Liver (tissue), 9 donors: ENCODE results near the gene ATCAY. TPM values are rescaled to one million over a fixed set of nuclear protein-coding genes. Genes with fewer than 3 reads are reported as not detected.
"Not testable (repeated sequence)": the region's sequence is repeated elsewhere in the genome, so short reads cannot be mapped to it uniquely, and the experiment has no call there.

Source experiments
- DNase-seq: peaks from one replicate; pipeline ENCODE4 v3.0.0-alpha.2; 2017; ENCODE audit warnings: low spot score
- H3K27ac ChIP-seq, 2 donors: one replicate each; pipeline ENCODE4 v1.7.0; 2013; ENCODE audit warnings: inconsistent platforms in 2 of 2, low read length in 2 of 2, control low read depth in 1 of 2, low read depth in 1 of 2, mild to moderate bottlenecking in 1 of 2
- H3K27me3 ChIP-seq, 4 donors: one replicate each; pipeline versions ENCODE4 v1.6.1 to v1.7.0; 2013; ENCODE audit warnings: low read length in 3 of 4, inconsistent platforms in 1 of 4, mild to moderate bottlenecking in 1 of 4, moderate library complexity in 1 of 4; ENCODE audit not compliant: control insufficient read depth in 4 of 4, insufficient read depth in 4 of 4
- H3K36me3 ChIP-seq, 4 donors: one replicate each; pipeline versions ENCODE4 v1.6.1 to v1.7.0; 2013; ENCODE audit warnings: low read length in 3 of 4, mild to moderate bottlenecking in 3 of 4, low read depth in 1 of 4, moderate library complexity in 1 of 4; ENCODE audit not compliant: control insufficient read depth in 4 of 4, insufficient read depth in 3 of 4
- H3K4me1 ChIP-seq, 4 donors: one replicate each; pipeline versions ENCODE4 v1.6.1 to v1.7.0; 2013; ENCODE audit warnings: low read length in 3 of 4, mild to moderate bottlenecking in 3 of 4, moderate library complexity in 1 of 4; ENCODE audit not compliant: control insufficient read depth in 4 of 4, insufficient read depth in 4 of 4
- H3K4me3 ChIP-seq, 3 donors: one replicate each; pipeline versions ENCODE4 v1.6.1 to v1.7.0; 2013; ENCODE audit warnings: low read length in 3 of 3, control low read depth in 1 of 3, low read depth in 1 of 3, mild to moderate bottlenecking in 1 of 3
- H3K9ac ChIP-seq, 2 donors: one replicate each; pipeline ENCODE4 v1.7.0; 2013; ENCODE audit warnings: low read length in 2 of 2, mild to moderate bottlenecking in 2 of 2, moderate library complexity in 2 of 2, control low read depth in 1 of 2, low read depth in 1 of 2
- H3K9me3 ChIP-seq, 4 donors: one replicate each; pipeline versions ENCODE4 v1.6.1 to v1.7.0; 2013; ENCODE audit warnings: low read length in 3 of 4; ENCODE audit not compliant: control insufficient read depth in 4 of 4
- CTCF ChIP-seq: fragments of 150-350 bp; IDR thresholded peaks from 2 replicates; pipeline ENCODE4 v1.5.1; 2017; ENCODE audit warnings: improper control_type of control experiment, low read depth, low read length; ENCODE audit not compliant: missing input control
- EGR1 ChIP-seq, 2 donors: IDR thresholded peaks; 2 replicates each; pipeline ENCODE4 v1.6.1; 2016 to 2018; ENCODE audit warnings: antibody characterized with exemption in 2 of 2, low read depth in 2 of 2
- FOXA2 ChIP-seq: IDR thresholded peaks from 2 replicates; pipeline ENCODE4 v1.6.1; 2016; ENCODE audit warnings: antibody characterized with exemption
- GABPA ChIP-seq, 2 donors: IDR thresholded peaks in 1 of 2; conservative IDR thresholded peaks in 1 of 2; 2 replicates each; pipeline ENCODE4 v1.6.1; 2016; ENCODE audit warnings: antibody characterized with exemption in 2 of 2, mild to moderate bottlenecking in 1 of 2, moderate library complexity in 1 of 2
- HNF4A ChIP-seq, 2 donors: conservative IDR thresholded peaks; 2 replicates each; pipeline ENCODE4 v1.6.1; 2016; ENCODE audit warnings: antibody characterized with exemption in 2 of 2, mild to moderate bottlenecking in 2 of 2
- HNF4G ChIP-seq: IDR thresholded peaks from 2 replicates; pipeline ENCODE4 v1.6.1; 2016; ENCODE audit warnings: antibody characterized with exemption
- JUND ChIP-seq, 2 donors: IDR thresholded peaks; 2 replicates each; pipeline ENCODE4 v1.6.1; 2016; ENCODE audit warnings: antibody characterized with exemption in 2 of 2
- NR2F2 ChIP-seq: IDR thresholded peaks from 2 replicates; pipeline ENCODE4 v1.6.1; 2016; ENCODE audit warnings: antibody characterized with exemption
- RAD21 ChIP-seq, 2 donors: IDR thresholded peaks; 2 replicates each; pipeline ENCODE4 v1.6.1; 2016; ENCODE audit warnings: antibody characterized with exemption in 2 of 2, mild to moderate bottlenecking in 2 of 2
- RXRA ChIP-seq, 2 donors: IDR thresholded peaks; 2 replicates each; pipeline ENCODE4 v1.6.1; 2017 to 2018; ENCODE audit warnings: antibody characterized with exemption in 2 of 2, mild to moderate bottlenecking in 1 of 2
- SP1 ChIP-seq: IDR thresholded peaks from 2 replicates; pipeline ENCODE4 v1.6.1; 2018; ENCODE audit warnings: antibody characterized with exemption, mild to moderate bottlenecking
- TAF1 ChIP-seq: conservative IDR thresholded peaks from 2 replicates; pipeline ENCODE4 v1.6.1; 2016; ENCODE audit warnings: antibody characterized with exemption, mild to moderate bottlenecking
- YY1 ChIP-seq: IDR thresholded peaks from 2 replicates; pipeline ENCODE4 v1.6.1; 2016; ENCODE audit warnings: antibody characterized with exemption, mild to moderate bottlenecking
- ZBTB33 ChIP-seq: IDR thresholded peaks from 2 replicates; pipeline ENCODE4 v1.6.1; 2016; ENCODE audit warnings: antibody characterized with exemption
- WGBS: extraction: QIAGEN DNeasy Blood & Tissue Kit; methylation state at CpG from one replicate; pipeline ENCODE4 v1.1.7; 2013; 5-methylcytosine and 5-hydroxymethylcytosine counted together
- polyA plus RNA-seq, 2 donors: library from polyadenylated mRNA; stranded (reverse) in 1 of 2; unstranded in 1 of 2; fragments of 200-250 nt in 1 of 2; fragments of >200 nt in 1 of 2; fragmentation: Nextera tagmentation in 1 of 2; extraction: Ambion mirVana in 1 of 2; gene quantifications; one replicate each; pipeline versions ENCODE4 v1.2.1 to v1.2.3, GENCODE V29; 2013 to 2015
- total RNA-seq, 2 donors: library from RNA; depleted of rRNA; stranded (reverse); fragments of >200 nt; gene quantifications; one replicate each; pipeline ENCODE4 v1.2.3, GENCODE V29; 2014
- TF ChIP-seq, protein P1 (sequence below): IDR thresholded peaks from 2 replicates; pipeline ENCODE4 v1.6.1; 2016; ENCODE audit warnings: antibody characterized with exemption
- TF ChIP-seq, protein P2 (sequence below): IDR thresholded peaks from 2 replicates; pipeline ENCODE4 v1.6.1; 2016; ENCODE audit warnings: antibody characterized with exemption, mild to moderate bottlenecking
- donor health status: healthy.
- donor health status: healthy.
- donor health status: healthy.
- donor health status: healthy.
- donor health status: healthy.

Gene ATCAY
- total and polyA plus RNA-seq, 4 donors, result not detected

- Histone ChIP-seq H3K4me3 (no peak overlapping the region), H3K9ac (no peak overlapping the region), H3K36me3 (no peaks in the 10 kb centered on the region), H3K9me3 (peaks cover 0 to 3% (median 0%) of the 10 kb centered on the region in 4 donors), H3K27ac (no peak overlapping the region), H3K27me3 (no peaks in the 10 kb centered on the region), H3K4me1 (peaks cover 0 to 5% (median 1%) of the 10 kb centered on the region in 4 donors)
- no peak for DNase-seq
- WGBS, result 78% methylated on average over 12 of the region's 12 CpGs
- TF ChIP-seq EGR1 (IDR thresholded peaks at IDR 0.05; ENCODE audit: low read depth in 2 of 2) (no peak), HNF4A (conservative IDR thresholded peaks at IDR 0.05) (no peak), ZBTB33 (no peak), GABPA (IDR thresholded peaks at IDR 0.05 in 1 of 2, conservative IDR thresholded peaks at IDR 0.05 in 1 of 2) (no peak), JUND (IDR thresholded peaks at IDR 0.05) (no peak), TAF1 (no peak), SP1 (no peak), HNF4G (no peak)
- TF ChIP-seq, protein P1, sequence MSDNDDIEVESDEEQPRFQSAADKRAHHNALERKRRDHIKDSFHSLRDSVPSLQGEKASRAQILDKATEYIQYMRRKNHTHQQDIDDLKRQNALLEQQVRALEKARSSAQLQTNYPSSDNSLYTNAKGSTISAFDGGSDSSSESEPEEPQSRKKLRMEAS, result no peak
These were observed 13.2 kb downstream of the ATCAY start for GRCh38 chr19:3893509-3894179.

DNA sequence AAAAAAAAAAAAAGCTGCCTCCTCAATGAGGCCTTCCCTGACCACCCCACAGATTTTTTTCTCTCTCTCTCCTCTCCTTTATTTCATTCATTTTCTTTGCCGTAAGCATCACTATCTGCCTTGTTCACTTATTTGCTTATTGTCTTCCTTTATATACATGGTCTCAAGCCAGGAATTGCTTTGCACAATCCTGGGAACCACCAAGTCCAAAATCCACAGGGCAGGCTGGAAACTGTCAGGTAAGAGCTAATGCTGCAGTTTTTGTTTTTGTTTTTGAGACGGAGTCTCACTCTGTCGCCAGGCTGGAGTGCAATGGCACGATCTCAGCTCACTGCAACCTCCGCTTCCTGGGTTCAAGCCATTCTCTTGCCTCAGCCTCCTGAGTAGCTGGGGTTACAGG lies 14.5 kb downstream of the ATCAY start:
- DNase-seq, H3K36me3 ChIP-seq, H3K9ac ChIP-seq, H3K4me3 ChIP-seq, H3K9me3 ChIP-seq, H3K27ac ChIP-seq, H3K27me3 ChIP-seq, H3K4me1 ChIP-seq: not testable (repeated sequence)
- WGBS, result 33% methylated on average over 5 of the region's 5 CpGs
- TF ChIP-seq RXRA (IDR thresholded peaks at IDR 0.05), result peak; percentile 32 to 39
- TF ChIP-seq SP1, result peak; percentile 68
- peak; percentile 62 for TF ChIP-seq HNF4G
- peak; percentile 72 to 85 for TF ChIP-seq HNF4A (conservative IDR thresholded peaks at IDR 0.05)

GRCh38 chr19:3895788-3896187 lies 15.3 kb downstream of the ATCAY start:
- Histone ChIP-seq H3K36me3 (no peaks in the 10 kb centered on the region), H3K4me1 (peaks cover 0 to 5% (median 1%) of the 10 kb centered on the region in 4 donors), H3K9ac (no peak overlapping the region), H3K27ac (no peak overlapping the region), H3K27me3 (no peaks in the 10 kb centered on the region), H3K4me3 (no peak overlapping the region), H3K9me3 (peaks cover 0 to 3% (median 0%) of the 10 kb centered on the region in 4 donors)
- WGBS, result 84% methylated on average over 5 of the region's 5 CpGs
- no peak for DNase-seq
- TF ChIP-seq TAF1, result no peak
- TF ChIP-seq SP1, result no peak
- TF ChIP-seq, protein P2, sequence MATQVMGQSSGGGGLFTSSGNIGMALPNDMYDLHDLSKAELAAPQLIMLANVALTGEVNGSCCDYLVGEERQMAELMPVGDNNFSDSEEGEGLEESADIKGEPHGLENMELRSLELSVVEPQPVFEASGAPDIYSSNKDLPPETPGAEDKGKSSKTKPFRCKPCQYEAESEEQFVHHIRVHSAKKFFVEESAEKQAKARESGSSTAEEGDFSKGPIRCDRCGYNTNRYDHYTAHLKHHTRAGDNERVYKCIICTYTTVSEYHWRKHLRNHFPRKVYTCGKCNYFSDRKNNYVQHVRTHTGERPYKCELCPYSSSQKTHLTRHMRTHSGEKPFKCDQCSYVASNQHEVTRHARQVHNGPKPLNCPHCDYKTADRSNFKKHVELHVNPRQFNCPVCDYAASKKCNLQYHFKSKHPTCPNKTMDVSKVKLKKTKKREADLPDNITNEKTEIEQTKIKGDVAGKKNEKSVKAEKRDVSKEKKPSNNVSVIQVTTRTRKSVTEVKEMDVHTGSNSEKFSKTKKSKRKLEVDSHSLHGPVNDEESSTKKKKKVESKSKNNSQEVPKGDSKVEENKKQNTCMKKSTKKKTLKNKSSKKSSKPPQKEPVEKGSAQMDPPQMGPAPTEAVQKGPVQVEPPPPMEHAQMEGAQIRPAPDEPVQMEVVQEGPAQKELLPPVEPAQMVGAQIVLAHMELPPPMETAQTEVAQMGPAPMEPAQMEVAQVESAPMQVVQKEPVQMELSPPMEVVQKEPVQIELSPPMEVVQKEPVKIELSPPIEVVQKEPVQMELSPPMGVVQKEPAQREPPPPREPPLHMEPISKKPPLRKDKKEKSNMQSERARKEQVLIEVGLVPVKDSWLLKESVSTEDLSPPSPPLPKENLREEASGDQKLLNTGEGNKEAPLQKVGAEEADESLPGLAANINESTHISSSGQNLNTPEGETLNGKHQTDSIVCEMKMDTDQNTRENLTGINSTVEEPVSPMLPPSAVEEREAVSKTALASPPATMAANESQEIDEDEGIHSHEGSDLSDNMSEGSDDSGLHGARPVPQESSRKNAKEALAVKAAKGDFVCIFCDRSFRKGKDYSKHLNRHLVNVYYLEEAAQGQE, result no peak
- TF ChIP-seq, protein P1, result no peak
- no peak for TF ChIP-seq EGR1 (IDR thresholded peaks at IDR 0.05; ENCODE audit: low read depth in 2 of 2)
- no peak for TF ChIP-seq ZBTB33
- no peak for TF ChIP-seq RXRA (IDR thresholded peaks at IDR 0.05)
- TF ChIP-seq RAD21 (IDR thresholded peaks at IDR 0.05), result no peak
- no peak for TF ChIP-seq FOXA2
- no peak for TF ChIP-seq NR2F2
- no peak for TF ChIP-seq HNF4A (conservative IDR thresholded peaks at IDR 0.05)
- no peak for TF ChIP-seq HNF4G
- TF ChIP-seq JUND (IDR thresholded peaks at IDR 0.05), result no peak
- TF ChIP-seq YY1, result no peak
- TF ChIP-seq CTCF, result no peak
